Activated CD8-positive, alpha-beta memory T cell treated with anti-CD3 and anti-CD28 coated beads for 1 hour (primary cell): ENCODE measurements around the gene SULT4A1.

Source experiments
- DNase-seq, 2 donors: peaks; one replicate each; pipeline ENCODE4 v3.0.0-alpha.2; 2020; ENCODE audit warnings: low read depth in 1 of 2; ENCODE audit errors: extremely low read depth in 1 of 2

SULT4A1 gene

DNA sequence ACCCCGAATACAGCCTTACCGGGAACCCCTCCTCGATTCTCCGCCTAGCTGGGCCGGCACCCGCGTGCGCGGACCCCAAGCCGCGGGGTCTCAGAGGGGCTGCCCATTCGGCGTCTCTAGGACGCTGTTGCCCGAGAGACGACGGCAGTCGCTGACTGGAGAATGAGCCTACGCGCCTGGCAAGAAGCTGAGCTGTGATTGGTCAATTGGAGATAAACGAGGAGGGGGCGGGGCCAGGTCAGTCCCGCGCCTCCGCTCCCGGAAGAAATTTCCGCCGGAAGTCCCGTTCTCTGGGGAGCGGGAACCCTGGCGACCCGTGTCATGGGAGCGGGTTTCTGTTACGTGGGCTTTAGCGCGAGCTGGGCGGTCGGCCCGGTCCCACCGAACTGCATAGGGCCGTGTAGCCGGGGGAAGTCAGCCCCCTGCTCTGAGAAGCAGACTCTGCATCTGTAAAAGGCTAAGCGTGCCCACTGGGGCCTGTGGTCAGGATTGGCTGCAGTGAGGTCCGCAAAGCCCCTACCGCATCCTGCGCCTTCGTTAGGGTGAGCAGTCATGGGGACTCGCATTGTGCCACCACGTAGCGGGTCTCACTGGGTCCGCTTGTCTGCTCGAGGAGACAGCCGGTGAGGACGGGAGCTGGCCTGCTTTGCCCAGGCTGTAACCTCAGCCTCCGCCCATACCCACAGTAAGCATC lies 50.0 kb downstream of the SULT4A1 start, which contains the start of gene EFCAB6:
Gene EFCAB6, minus strand, starts transcription at position 157 of the 694 bp plus-strand sequence. CDS start 29,987 bp downstream, outside the sequence.
- peak; percentile 81 to 83 for DNase-seq

DNA sequence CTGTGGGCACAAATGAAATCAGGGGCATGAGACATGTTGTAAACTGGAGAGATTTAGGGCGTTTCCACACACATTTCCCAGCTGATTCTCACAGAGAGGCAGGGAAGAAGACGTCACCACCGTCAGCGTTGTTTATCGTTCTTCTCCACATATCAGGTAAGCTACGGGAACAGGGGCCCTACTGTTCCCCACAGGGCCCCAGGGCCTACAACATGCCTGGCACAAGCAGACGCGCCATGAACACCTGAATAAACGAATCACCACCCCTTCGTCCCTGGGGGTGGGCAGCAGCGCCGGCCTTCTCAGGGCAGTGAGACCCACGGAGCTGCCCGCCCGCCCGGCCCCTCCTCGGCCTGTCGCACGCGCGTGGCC lies 50.5 kb downstream of the SULT4A1 start:
- no peak for DNase-seq

DNA sequence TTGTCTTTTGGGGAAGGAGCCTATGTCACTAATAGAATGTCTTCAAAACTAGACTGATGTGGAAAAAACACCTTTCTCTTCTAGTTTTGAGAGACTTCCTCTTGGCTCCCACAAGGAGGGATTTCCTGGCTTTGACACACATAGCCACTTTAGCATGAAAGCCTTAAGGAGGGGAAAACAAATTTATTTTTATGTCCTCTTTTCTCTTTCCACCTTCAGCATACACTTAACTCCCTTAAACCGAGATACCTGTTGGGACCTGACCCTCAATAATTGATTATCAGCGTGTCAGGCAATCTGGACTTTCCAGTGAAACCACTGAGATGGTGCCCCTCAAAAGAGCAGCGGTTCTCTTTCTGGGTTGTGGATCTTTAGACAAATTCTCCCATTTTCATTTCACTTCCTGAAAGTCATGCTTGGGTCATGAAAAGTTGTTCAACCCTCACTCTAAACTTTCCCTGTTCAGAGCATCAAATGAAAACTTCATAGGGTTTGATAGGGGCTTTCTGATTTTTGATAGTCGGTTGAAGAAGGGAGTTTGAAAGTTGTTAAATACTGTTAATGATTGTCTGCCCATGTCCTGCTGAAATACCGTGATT lies 59.3 kb downstream of the SULT4A1 start:
- no peak for DNase-seq

DNA sequence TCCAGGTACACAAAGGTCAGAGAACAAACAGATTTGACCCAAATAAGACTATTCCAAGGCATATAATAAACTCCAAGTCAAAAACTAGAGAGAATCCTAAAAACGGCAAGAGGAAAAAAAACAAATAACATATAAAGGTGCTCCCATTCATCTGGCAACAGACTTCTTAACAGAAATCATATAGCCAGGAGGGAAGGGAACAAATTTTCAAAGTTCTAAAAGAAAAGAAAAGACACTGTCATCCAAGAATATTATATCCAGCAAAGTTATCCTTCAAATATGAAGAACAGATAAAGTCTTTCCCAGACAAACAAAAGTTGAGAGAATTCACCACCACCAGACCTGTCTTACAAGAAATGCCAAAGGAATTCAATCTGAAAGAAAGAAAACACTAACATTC lies 61.3 kb downstream of the SULT4A1 start:
- DNase-seq = no peak

DNA sequence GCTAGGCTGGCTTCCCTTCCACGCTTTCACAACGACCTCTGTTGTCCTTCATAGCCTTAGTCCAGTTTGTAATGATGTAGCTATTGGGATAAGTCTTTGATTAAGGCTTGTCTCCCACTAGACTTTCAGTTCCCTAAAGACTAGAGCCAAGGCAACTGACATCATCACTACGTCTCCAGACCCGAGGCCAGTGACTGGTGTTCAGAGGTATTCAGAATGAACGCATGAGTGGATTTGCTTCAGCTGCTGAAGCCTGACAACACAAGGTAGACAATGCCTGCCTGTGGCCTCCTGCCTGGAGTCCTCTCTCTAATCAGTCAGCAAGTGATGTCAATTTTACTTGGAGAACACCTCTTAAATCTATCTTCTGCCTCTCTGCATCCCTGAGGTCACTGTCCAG lies 63.8 kb downstream of the SULT4A1 start:
- no peak for DNase-seq

DNA sequence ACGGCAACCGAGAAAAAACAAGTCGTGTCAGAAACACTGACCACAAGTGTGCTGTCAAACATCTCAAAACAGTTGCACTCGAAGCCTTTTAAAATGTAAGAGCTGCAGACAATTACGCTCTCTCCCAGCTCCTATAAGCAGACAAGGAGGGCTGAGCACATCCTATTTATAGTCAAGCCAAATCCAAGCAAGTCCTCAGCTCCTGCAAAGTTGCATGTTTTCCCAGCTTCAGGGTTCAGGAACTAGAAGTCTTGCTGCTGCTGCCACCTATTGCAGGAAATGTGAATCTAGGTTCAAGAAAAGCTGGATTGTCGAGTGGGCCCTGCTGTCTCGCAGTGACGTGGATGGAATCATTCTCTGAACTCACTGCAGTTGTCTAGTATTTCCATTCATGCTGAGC lies 65.7 kb downstream of the SULT4A1 start:
- no peak for DNase-seq

DNA sequence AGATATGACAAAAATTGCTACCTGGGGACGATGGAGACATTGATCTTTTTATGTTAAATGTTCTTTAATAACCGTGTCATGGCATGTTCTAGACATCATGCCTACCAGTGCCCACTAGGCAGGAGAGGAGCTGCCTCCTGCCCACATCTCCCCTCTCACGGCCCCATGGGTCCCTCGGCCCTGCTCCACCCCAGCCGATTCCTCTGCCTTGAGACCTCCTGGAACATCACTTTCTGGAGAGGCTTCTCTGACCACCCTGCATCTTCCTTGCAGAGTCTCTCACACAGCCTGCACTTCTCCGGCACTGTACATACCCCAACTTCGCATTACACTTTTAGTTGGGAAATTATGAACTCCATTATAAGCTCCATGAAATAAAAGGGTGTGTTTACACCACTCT lies 67.0 kb downstream of the SULT4A1 start:
- no peak for DNase-seq

DNA sequence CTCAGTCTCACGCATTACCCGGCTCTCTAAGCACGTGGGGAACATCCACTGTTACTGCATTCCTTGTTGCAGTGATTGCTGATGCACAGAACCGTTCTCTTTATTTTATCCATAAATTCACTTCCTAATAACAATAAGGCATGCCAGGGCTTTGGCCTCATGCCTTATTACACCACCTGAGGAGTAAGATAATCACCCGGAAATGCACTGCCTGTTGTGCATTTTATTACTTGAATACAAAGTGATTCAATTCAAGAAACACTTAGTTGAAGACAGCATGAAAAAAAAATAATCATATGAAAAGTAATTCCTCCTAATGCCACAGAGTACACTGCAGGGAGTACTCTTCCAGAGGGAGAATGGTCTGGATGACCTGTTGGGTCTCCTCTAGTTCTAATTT lies 69.4 kb downstream of the SULT4A1 start:
- DNase-seq = no peak

DNA sequence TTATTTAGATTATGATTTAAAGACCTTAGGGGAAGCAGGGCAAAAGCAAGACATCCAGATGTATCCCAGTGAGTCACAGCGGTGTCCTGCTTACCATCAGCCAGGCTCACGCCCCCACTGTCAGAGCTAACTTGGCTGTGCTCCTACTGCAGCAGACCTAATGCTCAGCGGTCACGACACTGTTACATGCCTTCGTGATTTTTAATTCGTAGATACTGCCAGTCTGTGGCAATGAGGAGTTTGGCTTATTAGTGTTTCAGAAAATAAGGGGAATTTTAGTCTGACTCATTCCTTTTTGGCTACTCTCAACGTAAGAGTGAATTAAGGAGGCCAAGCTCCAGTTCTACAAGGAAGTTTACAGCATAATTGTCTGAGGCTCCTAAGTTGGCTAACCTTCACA lies 72.9 kb downstream of the SULT4A1 start:
- DNase-seq = no peak

DNA sequence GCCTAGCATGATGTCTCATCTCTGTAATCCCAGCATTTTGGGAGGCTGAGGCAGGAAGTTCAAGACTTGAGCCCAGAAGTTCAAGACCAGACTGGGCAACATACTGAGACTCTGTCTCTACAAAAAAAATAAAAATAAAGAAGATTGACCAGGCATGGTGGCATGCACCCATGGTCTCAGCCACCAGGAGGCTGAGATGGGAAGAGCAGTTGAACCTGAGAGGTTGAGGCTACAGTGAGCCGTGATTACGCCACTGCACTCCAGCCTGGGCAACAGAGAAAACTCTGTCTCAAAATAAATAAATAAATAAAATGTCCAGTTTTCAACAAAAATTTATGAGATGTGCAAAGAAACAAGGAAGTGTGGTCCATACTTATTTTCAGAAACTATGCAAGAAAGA lies 78.5 kb downstream of the SULT4A1 start:
- no peak for DNase-seq

DNA sequence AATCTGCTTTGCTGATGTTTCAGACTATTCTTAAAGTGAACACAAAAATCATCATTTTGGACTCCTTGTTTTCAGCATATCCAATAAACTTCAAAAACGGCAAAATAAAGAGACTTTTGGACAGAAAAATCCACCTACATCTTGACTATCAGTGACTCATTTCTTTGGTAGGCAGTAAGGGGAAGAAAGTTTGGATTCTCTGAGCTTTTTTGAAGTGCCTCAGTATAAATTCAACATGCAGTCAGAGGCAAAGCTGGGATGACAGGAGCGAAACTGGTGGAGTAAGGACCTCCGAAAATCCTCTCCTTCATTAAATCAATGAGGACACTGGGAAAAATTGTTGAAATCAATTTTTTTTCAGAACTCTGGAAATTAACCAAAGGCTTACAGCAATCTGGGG lies 79.9 kb downstream of the SULT4A1 start:
- DNase-seq = no peak

DNA sequence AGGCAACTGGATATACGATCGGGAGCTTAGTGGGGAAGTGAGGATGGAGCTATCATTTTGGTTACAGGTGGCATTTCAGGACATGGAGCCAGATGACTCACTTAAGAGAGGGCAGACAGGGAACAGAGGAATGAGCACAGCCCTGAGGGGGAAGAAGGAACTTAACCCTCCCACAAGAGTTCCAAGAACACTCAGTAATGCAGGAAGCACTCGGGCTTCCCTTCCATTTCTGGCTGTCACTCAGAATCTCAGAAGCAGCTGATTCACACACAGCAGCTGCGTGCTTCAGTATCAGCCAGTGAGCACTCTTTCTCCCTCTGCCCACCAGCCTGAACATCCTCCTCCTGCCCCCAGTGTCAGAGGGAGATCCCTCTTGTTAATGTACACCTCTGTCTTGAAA lies 85.0 kb downstream of the SULT4A1 start:
- no peak for DNase-seq

DNA sequence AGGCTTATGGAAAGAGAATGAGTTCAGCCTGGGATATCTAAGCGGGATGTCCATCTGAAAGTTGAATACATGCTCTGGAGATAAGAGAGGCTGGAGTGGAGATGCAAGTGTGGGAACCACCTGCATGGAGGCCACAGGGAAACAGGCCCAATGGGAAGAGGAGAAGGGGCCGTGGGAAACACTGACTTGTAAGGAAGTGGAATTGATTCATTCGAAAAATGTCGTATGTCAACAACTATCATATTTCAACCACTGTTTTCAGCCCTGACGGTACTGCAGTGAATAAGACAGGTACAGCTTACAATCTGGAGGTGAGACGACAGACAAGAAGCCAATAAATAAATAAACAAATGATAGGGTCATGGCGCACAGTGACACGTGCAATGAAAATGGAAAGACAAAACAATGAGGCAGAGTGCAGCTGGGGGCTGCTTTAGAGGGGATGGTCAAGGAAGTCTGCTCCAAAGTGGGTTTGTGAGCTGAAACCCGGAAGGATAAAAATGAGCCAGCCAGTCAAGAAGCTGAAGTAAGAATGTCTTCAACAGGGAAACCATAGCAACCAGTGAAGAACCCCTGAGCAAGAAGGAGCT lies 86.1 kb downstream of the SULT4A1 start:
- DNase-seq = no peak
